MM.1S (cell line): ENCODE measurements around the gene ZRANB1.
"Not testable (repeated sequence)": the region's sequence is repeated elsewhere in the genome, so short reads cannot be mapped to it uniquely, and the experiment has no call there.

Experiments
- DNase-seq: peaks from one replicate; pipeline ENCODE4 v3.0.0-alpha.2; 2015
- H2AFZ ChIP-seq: fragments of 300-600 bp; sonication (generic); 2 replicates; pipeline ENCODE4 v1.6.0; 2016; ENCODE audit warnings: antibody characterized with exemption, low read length
- H3F3A ChIP-seq: fragments of 300-600 bp; sonication (generic); 2 replicates; pipeline ENCODE4 v1.6.1; 2016; ENCODE audit warnings: mild to moderate bottlenecking, antibody characterized with exemption, low read length, moderate library complexity, mixed read lengths; ENCODE audit not compliant: insufficient read depth
- H3K27ac ChIP-seq: fragments of 300-600 bp; sonication (generic); 2 replicates; pipeline ENCODE4 v1.5.1; 2016; ENCODE audit warnings: mild to moderate bottlenecking, low read length
- H3K27me3 ChIP-seq: fragments of 300-600 bp; sonication (generic); replicated peaks from 2 replicates; pipeline ENCODE4 v1.6.0; 2016; ENCODE audit warnings: low read length; ENCODE audit not compliant: insufficient read depth
- H3K36me3 ChIP-seq: fragments of 300-600 bp; sonication (generic); replicated peaks from 2 replicates; pipeline ENCODE4 v1.6.1; 2016; ENCODE audit warnings: mild to moderate bottlenecking, low read length, mixed read lengths; ENCODE audit not compliant: insufficient read depth
- H3K4me1 ChIP-seq: fragments of 300-600 bp; sonication (generic); 2 replicates; pipeline ENCODE4 v1.6.1; 2016; ENCODE audit warnings: low read length, mixed read lengths
- H3K4me2 ChIP-seq: fragments of 300-600 bp; sonication (generic); 2 replicates; pipeline ENCODE4 v1.6.0; 2016; ENCODE audit warnings: low read depth, low read length
- H3K4me3 ChIP-seq: fragments of 300-600 bp; sonication (generic); 2 replicates; pipeline ENCODE4 v1.5.1; 2016; ENCODE audit warnings: low read length, mixed read lengths
- H3K79me2 ChIP-seq: fragments of 300-600 bp; sonication (generic); 2 replicates; pipeline ENCODE4 v1.6.1; 2016; ENCODE audit warnings: mixed run types, low read length, mixed read lengths
- H3K9ac ChIP-seq: fragments of 300-600 bp; sonication (generic); 2 replicates; pipeline ENCODE4 v1.6.1; 2016; ENCODE audit warnings: low read length, mixed read lengths
- H3K9me2 ChIP-seq: fragments of 300-600 bp; sonication (generic); replicated peaks from 2 replicates; pipeline ENCODE4 v1.6.1; 2016; ENCODE audit warnings: mild to moderate bottlenecking, low read length, mixed read lengths; ENCODE audit not compliant: insufficient read depth
- H3K9me3 ChIP-seq: fragments of 300-600 bp; sonication (generic); replicated peaks from 2 replicates; pipeline ENCODE4 v1.6.1; 2016; ENCODE audit warnings: mild to moderate bottlenecking, low read length, mixed read lengths; ENCODE audit not compliant: insufficient read depth
- H4K20me1 ChIP-seq: fragments of 300-600 bp; sonication (generic); 2 replicates; pipeline ENCODE4 v1.6.1; 2016; ENCODE audit warnings: mild to moderate bottlenecking, low read length, moderate library complexity, mixed read lengths; ENCODE audit not compliant: insufficient read depth
- CTCF ChIP-seq: fragments of 300-600 bp; sonication (generic); IDR thresholded peaks from 2 replicates; pipeline ENCODE4 v1.5.1; 2016; ENCODE audit warnings: antibody characterized with exemption, low read length, mixed read lengths
- EZH2 ChIP-seq: fragments of 300-600 bp; sonication (generic); optimal IDR thresholded peaks from 2 replicates; pipeline ENCODE3; 2017; ENCODE audit warnings: low read depth, mild to moderate bottlenecking, antibody characterized with exemption, low read length, mixed read lengths
- EZH2phosphoT487 ChIP-seq: fragments of 300-600 bp; sonication (generic); IDR thresholded peaks from 2 replicates; pipeline ENCODE4 v1.6.1; 2018; ENCODE audit warnings: antibody characterized with exemption, low read length

Gene ZRANB1

GRCh38 chr10:124913167-124913566 is 28.8 kb upstream of the ZRANB1 start:
- Histone ChIP-seq H3K27me3 (no peaks in the 10 kb centered on the region; the same call in 1 of the 2 replicates), H3K9ac (no peak overlapping the region), H3K36me3 (no peaks in the 10 kb centered on the region), H3K4me1 (peaks cover 5% of the 10 kb centered on the region; the same call in 1 of the 2 replicates), H3K79me2 (peaks cover 9% of the 10 kb centered on the region), H3K4me3 (no peak overlapping the region), H3K9me3 (no peaks in the 10 kb centered on the region), H3F3A (peaks cover 3% of the 10 kb centered on the region; the same call in 1 of the 2 replicates), H4K20me1 (no peaks in the 10 kb centered on the region), H2AFZ (no peak overlapping the region), H3K27ac (no peak overlapping the region), H3K9me2 (no peaks in the 10 kb centered on the region), H3K4me2 (no peak overlapping the region)
- TF ChIP-seq EZH2phosphoT487 (no peak), CTCF (no peak), EZH2 (no peak)
- no peak for DNase-seq

- not testable (repeated sequence) for H3K9ac ChIP-seq, H3F3A ChIP-seq, H3K27ac ChIP-seq, H3K27me3 ChIP-seq, H3K36me3 ChIP-seq, H2AFZ ChIP-seq, DNase-seq, H3K9me3 ChIP-seq, H3K4me1 ChIP-seq, H3K4me3 ChIP-seq, H3K4me2 ChIP-seq, H4K20me1 ChIP-seq, H3K9me2 ChIP-seq
- H3K79me2 ChIP-seq, result peaks cover 22% of the 10 kb centered on the region
Observed at GRCh38 chr10:124914398-124914797, 27.5 kb upstream of the ZRANB1 start.

- H3F3A ChIP-seq, result peaks cover 3% of the 10 kb centered on the region; the same call in 1 of the 2 replicates
- no peaks in the 10 kb centered on the region for H3K9me3 ChIP-seq
- DNase-seq, result no peak
- H3K36me3 ChIP-seq, result no peaks in the 10 kb centered on the region
- peak overlapping the region; percentile 86 for H2AFZ ChIP-seq
- H3K4me3 ChIP-seq, result peak overlapping the region; percentile 87
- H4K20me1 ChIP-seq, result peaks cover 17% of the 10 kb centered on the region
- peaks cover 8% of the 10 kb centered on the region; the same call in 1 of the 2 replicates for H3K4me1 ChIP-seq
- TF ChIP-seq CTCF (no peak), EZH2phosphoT487 (no peak)
- no peaks in the 10 kb centered on the region for H3K9me2 ChIP-seq
- H3K9ac ChIP-seq, result peak overlapping the region; percentile 80
- peaks cover 38% of the 10 kb centered on the region for H3K79me2 ChIP-seq
- H3K27ac ChIP-seq, result peak overlapping the region; percentile 79; the same call in 1 of the 2 replicates
- H3K27me3 ChIP-seq, result no peaks in the 10 kb centered on the region; the same call in 1 of the 2 replicates
- peak overlapping the region; percentile 77 for H3K4me2 ChIP-seq
Observed at GRCh38 chr10:124916098-124916584, 25.8 kb upstream of the ZRANB1 start.

- Histone ChIP-seq H2AFZ (peak overlapping the region; percentile 86), H3K4me3 (peak overlapping the region; percentile 99), H3K4me2 (peak overlapping the region; percentile 77), H3K9me3 (no peaks in the 10 kb centered on the region), H3F3A (peaks cover 3% of the 10 kb centered on the region; the same call in 1 of the 2 replicates), H3K4me1 (peaks cover 8% of the 10 kb centered on the region; the same call in 1 of the 2 replicates), H3K79me2 (peaks cover 44% of the 10 kb centered on the region), H3K9me2 (no peaks in the 10 kb centered on the region), H3K27ac (peak overlapping the region; percentile 79), H3K9ac (peak overlapping the region; percentile 82), H3K36me3 (no peaks in the 10 kb centered on the region), H3K27me3 (no peaks in the 10 kb centered on the region), H4K20me1 (peaks cover 21% of the 10 kb centered on the region)
- TF ChIP-seq CTCF (no peak), EZH2 (no peak), EZH2phosphoT487 (no peak)
- peak; percentile 97 for DNase-seq
Observed at GRCh38 chr10:124916585-124917427, 25.1 kb upstream of the ZRANB1 start.
